ENCODE data around the gene FGF21. TPM values are rescaled to one million over a fixed set of nuclear protein-coding genes. Genes with fewer than 3 reads are reported as not detected.

Gene FGF21
- total RNA-seq, 1 experiment from 2014 or later = not detected

DNA sequence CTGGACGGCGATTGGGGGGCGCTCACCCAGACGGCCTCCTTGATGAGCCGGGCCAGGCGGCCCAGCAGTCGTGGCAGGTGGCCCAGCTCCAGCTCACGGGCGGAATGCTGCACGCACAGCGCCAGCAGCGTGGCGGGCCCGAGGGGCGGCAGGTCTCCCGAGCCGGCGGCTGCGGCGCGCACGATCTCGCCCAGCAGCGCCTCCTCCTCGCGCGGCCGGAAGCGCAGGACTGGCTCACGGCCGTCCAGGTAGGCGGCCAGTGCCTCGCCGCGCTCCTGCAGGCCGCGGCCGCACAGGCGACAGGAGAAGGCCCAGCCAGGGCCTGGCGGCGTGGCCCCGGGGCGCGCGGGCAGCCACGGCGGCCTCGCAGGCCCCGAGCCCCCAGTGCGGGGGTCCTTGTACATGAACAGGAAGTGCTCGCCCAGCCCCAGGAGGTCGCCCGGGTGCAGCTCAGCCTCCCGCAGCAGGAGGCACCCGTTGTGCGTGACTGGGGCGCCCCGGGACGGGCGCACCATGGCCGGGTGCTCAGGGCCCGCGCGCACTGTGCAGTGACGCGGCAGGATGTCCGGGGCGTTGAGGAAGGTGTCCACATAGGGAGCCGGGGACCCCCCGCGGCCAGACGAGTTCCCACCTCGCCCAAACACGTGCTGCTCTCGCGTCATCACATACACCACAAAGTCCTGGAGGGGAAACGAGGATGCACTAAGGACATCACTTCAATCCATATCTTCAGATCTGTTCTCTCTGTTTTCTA, 26.2 kb upstream of the FGF21 start:
- no peak for DNase-seq (ENCODE audit: low read depth)

DNA sequence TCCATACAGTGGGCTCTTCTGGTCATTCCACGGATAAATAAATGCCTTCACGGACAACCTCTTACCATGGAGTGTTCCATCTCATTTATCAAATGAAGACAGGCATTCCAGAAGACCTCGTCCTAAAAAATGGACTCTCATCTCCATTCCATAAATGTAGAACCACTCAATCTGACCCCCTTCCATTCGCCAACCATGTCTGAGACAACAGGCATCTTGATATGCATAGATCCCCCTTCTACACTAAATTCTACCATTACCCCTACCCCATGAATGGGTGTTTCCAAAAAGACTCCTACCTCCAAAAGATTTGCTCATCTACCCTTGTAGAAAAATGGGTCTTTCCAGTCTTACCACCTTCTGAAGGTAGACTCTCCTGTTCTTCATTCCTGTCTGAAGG, 23.9 kb upstream of the FGF21 start:
- no peak for DNase-seq (ENCODE audit: low read depth)

GRCh38 chr19:48734625-48735024, 20.7 kb upstream of the FGF21 start:
- no peak for DNase-seq (ENCODE audit: low read depth)

DNA sequence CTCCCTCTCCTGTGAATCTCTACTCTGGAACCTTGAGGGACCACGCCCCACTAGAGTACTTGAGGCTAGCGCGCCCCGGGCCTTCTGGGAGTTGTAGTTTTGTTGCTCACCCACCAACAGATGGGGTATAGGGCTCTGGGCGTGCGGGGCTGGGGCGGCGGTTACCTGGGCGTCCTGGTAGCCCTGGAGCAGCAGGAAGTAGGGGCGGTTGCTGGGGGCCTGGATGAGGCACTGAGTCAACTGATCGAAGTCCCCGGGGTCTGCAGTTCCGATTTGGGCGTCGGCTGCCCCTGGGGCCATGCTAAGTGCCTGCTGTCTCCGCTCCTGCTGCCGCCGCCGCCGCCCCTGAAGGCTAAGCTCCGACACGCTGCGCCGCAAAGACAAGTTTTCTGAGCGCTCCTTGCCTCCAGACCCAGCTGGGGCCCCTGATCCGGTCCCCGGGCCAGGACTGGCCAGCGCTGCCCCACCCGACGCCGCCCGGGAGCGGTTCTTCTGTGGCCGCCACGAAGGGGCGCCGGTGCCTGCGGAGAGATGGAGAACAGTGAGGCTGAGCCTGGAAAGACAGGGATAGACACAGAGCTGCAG, 20.2 kb upstream of the FGF21 start:
- no peak for DNase-seq (ENCODE audit: low read depth)

GRCh38 chr19:48737360-48737998, 17.8 kb upstream of the FGF21 start:
- DNase-seq (ENCODE audit: low read depth) = no peak

GRCh38 chr19:48738557-48739403, 16.5 kb upstream of the FGF21 start:
- DNase-seq (ENCODE audit: low read depth) = peak; percentile 25

DNA sequence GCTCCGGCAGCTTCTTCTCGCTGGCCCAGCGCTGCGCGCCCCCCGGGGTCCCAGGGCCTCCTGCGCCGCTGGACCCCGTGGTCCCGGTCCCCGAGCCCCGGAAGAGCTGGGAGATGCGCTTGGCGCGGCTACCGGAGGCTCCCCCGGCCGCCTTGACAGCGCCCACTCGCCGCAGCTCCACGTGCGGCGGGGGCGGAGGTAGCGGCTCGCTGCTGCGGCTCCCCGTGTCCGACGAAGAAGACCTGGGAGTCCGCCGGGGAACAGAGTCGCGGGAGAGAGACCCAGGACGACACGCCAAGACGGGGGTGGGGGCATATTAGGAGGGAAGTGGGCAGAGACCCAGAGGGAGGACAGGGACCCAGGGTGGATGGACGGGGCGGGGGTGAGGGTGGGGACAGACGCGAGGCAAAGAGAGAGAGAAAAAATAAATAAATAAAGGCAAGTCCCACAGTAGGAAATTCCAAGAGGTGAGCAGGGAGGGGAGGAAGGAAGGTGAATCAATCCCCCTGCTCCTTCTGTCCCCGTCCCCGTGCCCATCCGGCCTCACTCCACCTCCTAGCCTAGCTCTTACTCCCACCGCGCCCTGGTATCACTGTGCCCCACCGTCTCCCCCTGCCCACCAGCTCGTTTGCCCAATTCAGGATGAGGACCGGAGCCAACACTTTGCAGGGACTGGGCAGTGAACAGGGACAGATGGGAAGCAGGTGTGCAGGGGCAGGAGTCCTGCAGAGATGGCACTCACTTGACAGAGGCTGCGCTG, 15.7 kb upstream of the FGF21 start:
- DNase-seq (ENCODE audit: low read depth) = no peak

- DNase-seq (ENCODE audit: low read depth) = no peak
Measured at GRCh38 chr19:48740164-48740972, 15.0 kb upstream of the FGF21 start, which contains the start of gene RASIP1. TSS of gene RASIP1 (minus strand) at chr19:48740610. CDS start at chr19:48740282, 328 bp downstream.

DNA sequence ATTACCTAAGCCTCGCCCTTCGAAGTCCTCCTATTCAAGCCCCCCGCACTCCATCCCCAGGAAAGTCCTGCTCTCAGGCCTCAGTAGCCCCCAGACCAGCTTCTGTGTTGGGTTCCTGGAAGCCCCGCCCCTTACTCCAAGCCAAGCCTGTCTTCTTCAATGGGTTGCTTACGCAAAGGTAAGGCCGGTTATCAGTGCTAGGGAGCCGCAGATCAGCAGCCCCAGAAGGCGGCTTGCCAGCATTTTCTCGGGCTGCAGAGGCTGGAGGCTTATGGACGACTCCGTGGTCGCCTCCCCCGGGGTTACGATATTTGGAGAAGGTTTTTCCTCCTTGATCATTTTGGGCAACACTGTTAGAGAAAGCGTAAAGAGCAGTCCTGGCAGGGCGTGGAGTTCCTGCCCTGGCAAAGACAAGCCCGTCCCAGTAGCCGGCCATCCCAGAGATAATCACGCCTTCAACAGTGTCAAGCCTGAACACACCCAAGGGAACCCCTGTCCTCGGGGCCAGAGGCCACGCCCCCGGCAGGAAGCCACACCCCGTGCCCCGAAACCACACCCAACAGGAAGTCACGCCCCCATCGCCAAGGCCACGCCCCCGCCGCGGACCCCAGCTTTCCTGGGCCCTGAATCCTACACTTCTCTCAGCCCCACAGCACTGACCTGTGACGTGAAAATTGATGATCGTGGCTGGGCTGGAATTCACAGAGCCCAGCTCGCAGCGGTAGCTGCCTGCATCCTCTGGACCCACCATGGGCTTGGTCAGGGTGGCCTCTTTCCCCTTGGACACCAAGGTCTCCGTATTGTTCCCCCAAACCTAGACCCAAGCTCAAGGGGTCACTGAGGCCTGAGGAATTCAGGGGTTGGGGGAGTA, 14.0 kb upstream of the FGF21 start:
- no peak for DNase-seq (ENCODE audit: low read depth)

DNA sequence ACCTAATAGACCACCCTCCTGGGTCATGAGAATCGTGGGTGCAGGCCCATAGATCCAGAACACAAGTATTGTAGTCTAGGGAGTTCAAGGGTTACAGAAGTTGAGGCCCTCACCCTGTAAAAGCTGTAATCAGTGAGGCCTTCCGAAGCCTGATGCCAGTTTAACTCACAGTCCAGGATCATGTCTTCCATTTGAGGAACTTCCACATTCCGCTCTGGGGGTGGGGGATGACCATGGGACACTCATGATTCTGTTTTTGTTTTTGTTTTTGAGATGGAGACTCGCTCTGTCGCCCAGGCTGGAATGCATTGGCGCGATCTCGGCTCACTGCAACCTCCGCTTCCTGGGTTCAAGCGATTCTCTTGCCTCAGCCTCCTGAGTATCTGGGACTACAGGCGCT, 13.2 kb upstream of the FGF21 start:
- DNase-seq (ENCODE audit: low read depth) = no peak

DNA sequence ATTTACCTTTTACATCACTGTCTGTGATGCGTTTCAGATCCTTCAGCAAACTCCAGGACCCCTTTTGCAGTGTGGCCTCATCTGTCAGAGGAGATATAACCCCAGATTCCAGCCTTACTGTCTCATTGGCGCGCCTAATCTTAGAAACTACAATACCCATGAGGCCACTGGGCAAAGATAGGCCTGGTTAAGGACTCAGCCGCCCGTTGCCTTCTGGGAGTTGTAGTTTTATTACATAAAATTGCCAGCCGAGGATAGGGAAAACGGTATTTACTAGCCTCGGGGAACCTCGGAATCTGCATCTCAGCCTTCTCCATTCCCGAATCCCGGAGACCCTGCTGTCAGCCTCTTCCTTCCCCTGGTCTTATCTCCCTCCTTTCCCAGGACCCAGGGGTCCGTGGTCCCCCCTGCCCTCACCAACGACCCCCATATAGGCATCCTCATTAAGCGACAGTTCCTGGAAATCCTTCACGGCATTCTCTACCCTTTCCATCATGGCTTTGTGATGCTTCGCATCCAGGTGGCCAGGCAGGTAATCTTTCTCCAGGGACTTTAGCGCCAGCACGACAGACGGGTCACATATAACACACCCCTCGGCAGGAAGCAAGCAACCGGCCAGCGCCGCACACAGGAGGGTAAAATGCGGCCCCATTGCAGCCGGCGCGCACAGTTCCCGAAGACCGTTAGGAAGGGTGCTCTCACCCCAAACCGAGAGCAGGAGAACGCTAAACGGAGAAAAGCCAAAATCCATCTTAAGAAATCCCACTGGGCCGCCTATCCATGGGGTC, 9.9 kb upstream of the FGF21 start:
- peak; percentile 46 for DNase-seq (ENCODE audit: low read depth)

GRCh38 chr19:48746110-48746509, 9.2 kb upstream of the FGF21 start:
- no peak for DNase-seq (ENCODE audit: low read depth)

DNA sequence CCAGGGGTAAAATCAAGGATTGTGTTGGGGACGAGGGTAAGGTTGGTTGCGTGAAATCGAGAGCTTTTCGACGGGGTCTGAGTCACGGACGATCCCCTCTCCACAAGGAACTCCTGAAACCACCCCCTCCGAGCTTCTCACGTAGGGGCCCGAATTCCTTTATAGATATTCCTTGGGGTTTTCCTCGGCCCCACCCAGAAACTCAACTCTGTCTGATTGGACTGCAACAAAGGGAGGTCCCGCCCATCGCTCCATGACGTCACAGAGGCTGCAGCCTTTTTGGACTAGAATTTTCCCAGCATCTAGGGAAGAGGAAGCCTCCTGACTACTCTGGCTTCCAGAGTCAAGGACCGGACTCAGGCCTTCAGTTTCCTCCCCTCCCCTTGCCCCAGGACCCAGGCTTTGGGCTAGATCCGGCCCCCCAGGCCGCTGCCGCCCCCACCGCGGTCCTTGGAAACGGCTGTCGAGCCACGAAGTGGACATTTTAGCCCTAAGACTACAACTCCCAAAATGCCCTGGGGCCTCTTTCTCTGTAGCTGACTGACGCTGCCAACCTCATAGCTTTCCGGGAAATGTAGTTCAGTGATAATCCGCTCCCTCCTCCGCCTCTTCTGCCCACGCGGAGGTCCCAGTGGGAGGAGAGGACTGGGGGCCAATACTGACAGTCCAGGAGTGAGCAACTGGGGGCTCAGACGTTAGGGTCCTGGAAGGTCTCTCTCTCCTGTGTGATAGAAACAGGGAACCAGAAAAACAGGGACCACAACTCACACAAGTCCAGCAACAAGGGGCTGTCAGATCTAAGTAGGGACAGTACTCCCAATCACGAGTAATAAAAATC, 8.4 kb upstream of the FGF21 start, which contains the start of gene IZUMO1:
Gene IZUMO1 (minus strand): TSS at position 172 of the 838 bp plus-strand sequence. CDS start 1,050 bp downstream, outside the sequence.
- DNase-seq (ENCODE audit: low read depth) = peak; percentile 44

DNA sequence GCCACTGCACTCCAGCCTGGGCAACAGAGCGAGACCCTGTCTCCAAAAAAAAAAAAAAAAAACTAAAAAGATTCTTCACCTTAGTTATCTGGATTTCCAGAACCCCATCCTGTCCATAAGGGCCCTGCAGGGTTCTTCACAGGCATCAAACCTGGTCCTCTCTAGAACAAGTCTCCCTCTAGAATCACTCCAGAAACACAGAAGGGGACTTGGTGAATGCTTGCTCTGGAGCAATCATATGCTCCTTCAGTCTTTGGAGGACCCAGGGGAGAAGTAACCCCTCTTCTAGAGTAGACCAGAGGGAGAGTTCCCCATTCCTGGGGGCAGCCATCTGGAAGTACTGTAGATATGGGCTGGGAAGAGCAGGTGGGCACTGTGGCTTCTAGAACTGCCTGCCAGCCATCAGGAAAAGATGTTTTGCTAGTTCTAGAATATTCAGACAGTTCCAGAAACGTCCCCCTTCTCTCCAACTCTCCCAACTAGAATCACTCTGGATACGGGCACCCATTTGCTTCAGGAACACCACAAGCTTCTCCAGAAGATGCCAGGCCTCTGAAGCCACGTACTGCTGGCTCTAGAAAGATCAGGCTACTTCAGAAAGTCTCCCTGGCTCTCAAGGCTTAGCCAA, 5.6 kb upstream of the FGF21 start:
- no peak for DNase-seq (ENCODE audit: low read depth)

DNA sequence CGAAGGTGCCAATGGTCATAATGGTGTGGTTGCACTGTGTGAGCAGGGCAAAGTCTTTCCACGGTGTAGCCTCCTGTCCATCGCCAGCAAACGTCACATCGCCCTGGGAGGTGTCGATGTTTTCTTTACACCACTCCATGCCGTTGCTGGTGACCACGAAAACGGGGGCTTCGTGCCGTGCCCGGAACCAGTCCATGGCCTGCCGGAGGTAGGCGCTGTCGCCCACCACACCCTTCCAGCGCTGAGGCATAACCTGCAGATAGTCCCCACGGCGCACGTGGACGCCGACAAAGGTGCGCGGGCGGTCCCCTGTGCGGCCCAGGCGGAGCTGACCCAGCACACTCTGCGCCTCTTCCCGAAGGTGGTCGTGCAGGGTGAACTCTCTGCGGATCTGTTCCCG, 5.0 kb upstream of the FGF21 start:
- no peak for DNase-seq (ENCODE audit: low read depth)

DNA sequence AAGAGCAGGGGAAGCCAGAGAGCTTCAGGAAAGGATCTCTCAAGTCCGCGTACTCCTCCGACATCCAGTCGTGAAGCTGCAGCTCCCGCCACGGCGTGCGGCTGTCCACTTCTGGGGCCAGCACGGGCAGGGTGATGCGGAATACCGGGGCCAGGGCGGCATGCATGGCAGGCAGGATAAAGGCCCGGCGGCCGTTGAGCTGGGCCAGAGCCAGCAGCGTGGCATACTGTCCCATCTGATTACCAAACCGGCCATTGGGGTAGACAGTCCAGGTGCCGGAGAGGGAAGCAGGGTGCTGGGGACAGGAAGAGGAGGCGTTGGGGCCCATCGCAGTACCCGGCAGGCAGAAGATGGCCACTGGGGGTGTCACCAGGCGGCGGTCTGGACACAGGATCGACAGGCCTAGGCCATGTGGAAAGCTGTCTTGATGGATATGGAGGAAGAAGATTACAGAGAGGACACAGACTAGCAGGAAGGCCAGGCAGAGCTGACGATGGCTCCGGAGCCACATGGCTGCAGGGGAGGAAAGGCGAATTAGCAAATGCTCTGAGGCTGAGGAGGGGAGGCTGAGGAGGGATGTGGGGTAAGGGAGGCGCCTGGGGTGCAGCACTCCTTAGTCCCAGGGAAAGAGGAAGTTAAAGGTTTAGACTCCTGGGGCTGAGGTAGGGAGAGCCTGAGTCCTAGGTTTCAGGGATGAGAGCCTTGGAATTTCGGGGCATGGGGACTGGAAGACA, 4.4 kb upstream of the FGF21 start:
- no peak for DNase-seq (ENCODE audit: low read depth)
